GM19438 (cell line): ENCODE measurements around the gene SNAPC3.

Source experiments
- ATAC-seq: cut with Tn5 transposase; IDR thresholded peaks from one replicate; pipeline ENCODE4 v1.9.1; 2021; ENCODE audit warnings: low read depth; ENCODE audit not compliant: unreplicated experiment

Gene SNAPC3

GRCh38 chr9:15485836-15486666 lies 63.4 kb downstream of the SNAPC3 start:
- ATAC-seq: no peak

- ATAC-seq: no peak
Observed at GRCh38 chr9:15491950-15492349, 69.3 kb downstream of the SNAPC3 start.

GRCh38 chr9:15492485-15493150 lies 69.9 kb downstream of the SNAPC3 start:
- ATAC-seq: no peak

- ATAC-seq: no peak
Observed at GRCh38 chr9:15498246-15498995, 75.7 kb downstream of the SNAPC3 start.

GRCh38 chr9:15499139-15499538 lies 76.5 kb downstream of the SNAPC3 start:
- ATAC-seq: no peak

GRCh38 chr9:15501179-15501578 lies 78.5 kb downstream of the SNAPC3 start:
- ATAC-seq: no peak

- no peak for ATAC-seq
Observed at GRCh38 chr9:15501803-15502202, 79.1 kb downstream of the SNAPC3 start.

- no peak for ATAC-seq
Observed at GRCh38 chr9:15505921-15506320, 83.2 kb downstream of the SNAPC3 start.

GRCh38 chr9:15509931-15510788 lies 87.5 kb downstream of the SNAPC3 start:
- peak; percentile 35 for ATAC-seq

GRCh38 chr9:15510789-15511575 lies 88.3 kb downstream of the SNAPC3 start, which contains the start of gene PSIP1:
Gene PSIP1, minus strand, starts transcription at chr9:15510970. Its CDS starts 782 bp downstream, at chr9:15510188.
- ATAC-seq: peak; percentile 78
